DND-41 (cell line): Measurements from ENCODE around the gene CTRB1.

Experiments
- CTCF ChIP-seq: IDR thresholded peaks from 2 replicates; pipeline ENCODE4 v1.5.1; 2012; ENCODE audit warnings: borderline replicate concordance, low read length, moderate library complexity, mild to moderate bottlenecking; ENCODE audit not compliant: poor library complexity, severe bottlenecking; ENCODE audit errors: extremely low read depth
- EZH2 ChIP-seq: IDR thresholded peaks from 3 replicates; pipeline ENCODE4 v1.6.1; 2012; ENCODE audit warnings: borderline replicate concordance, low read depth, mild to moderate bottlenecking, moderate library complexity, low read length, inconsistent platforms; ENCODE audit not compliant: severe bottlenecking

GRCh38 chr16:75251280-75252048 lies 32.7 kb downstream of the CTRB1 start, which contains the start of gene BCAR1:
- no peak for TF ChIP-seq CTCF
- TF ChIP-seq EZH2: no peak
